ENCODE measurements around the gene B3GNT8. TPM values are rescaled to one million over a fixed set of nuclear protein-coding genes. Genes with fewer than 3 reads are reported as not detected.
"Not testable (repeated sequence)": the region's sequence is repeated elsewhere in the genome, so short reads cannot be mapped to it uniquely, and the experiment has no call there.

B3GNT8 gene
- total RNA-seq, 8 experiments from 2014 or later: 0.50 to 3.1 (median 1.4) TPM

- Histone ChIP-seq H3K4me1 (replicated peaks in 1 of 2) (peaks cover 4 to 5% of the 10 kb centered on the region in 2 donors), H3K4me3 (no peak overlapping the region), H3K27ac (no peak overlapping the region)
- WGBS, 10 experiments: 27 to 100% (median 83%) methylated on average over 1 to 7 of the region's 12 CpGs; no CpG with 5 or more reads in 2 of the 10 experiments
- no peak for ATAC-seq (replicated peaks in 6 of 8)
- in situ Hi-C loops (cut with MboI; ENCODE audit: low pct_unique_long_range_greater_than_20kb in 2 of 9, low sequenced_read_pairs in 9 of 9, unreplicated experiment in 9 of 9): no loop called here
Observed at GRCh38 chr19:41392775-41393174, 34.4 kb downstream of the B3GNT8 start.

GRCh38 chr19:41391618-41392017, 35.6 kb downstream of the B3GNT8 start:
- H3K27ac ChIP-seq: no peak overlapping the region
- in situ Hi-C loops (cut with MboI; ENCODE audit: low pct_unique_long_range_greater_than_20kb in 2 of 9, low sequenced_read_pairs in 9 of 9, unreplicated experiment in 9 of 9): no loop called here
- peaks cover 4 to 5% of the 10 kb centered on the region in 2 donors for H3K4me1 ChIP-seq (replicated peaks in 1 of 2)
- ATAC-seq (replicated peaks in 6 of 8): no peak
- H3K4me3 ChIP-seq: no peak overlapping the region
- WGBS, 10 experiments: 33 to 100% (median 93%) methylated on average over 1 to 8 of the region's 11 CpGs; no CpG with 5 or more reads in 5 of the 10 experiments

GRCh38 chr19:41386442-41386841, 40.7 kb downstream of the B3GNT8 start:
- Histone ChIP-seq H3K27ac (no peak overlapping the region), H3K4me1 (replicated peaks in 1 of 2) (no peaks in the 10 kb centered on the region), H3K4me3 (no peak overlapping the region)
- 81 to 100% (median 93%) methylated on average over 3 to 6 of the region's 13 CpGs; no CpG with 5 or more reads in 7 of the 10 experiments for WGBS, 10 experiments
- ATAC-seq (replicated peaks in 6 of 8): peak in 1 of 8 experiments; percentile 82
- in situ Hi-C loops (cut with MboI; ENCODE audit: low pct_unique_long_range_greater_than_20kb in 2 of 9, low sequenced_read_pairs in 9 of 9, unreplicated experiment in 9 of 9): no loop called here

GRCh38 chr19:41384351-41384750, 42.8 kb downstream of the B3GNT8 start:
- WGBS, 10 experiments: 83 to 100% (median 83%) methylated on average over 1 to 4 of the region's 5 CpGs; no CpG with 5 or more reads in 7 of the 10 experiments
- ATAC-seq (replicated peaks in 6 of 8): no peak
- H3K4me3 ChIP-seq: no peak overlapping the region
- in situ Hi-C loops (cut with MboI; ENCODE audit: low pct_unique_long_range_greater_than_20kb in 2 of 9, low sequenced_read_pairs in 9 of 9, unreplicated experiment in 9 of 9): no loop called here
- no peak overlapping the region for H3K27ac ChIP-seq
- H3K4me1 ChIP-seq (replicated peaks in 1 of 2): no peaks in the 10 kb centered on the region

- in situ Hi-C loops (cut with MboI; ENCODE audit: low pct_unique_long_range_greater_than_20kb in 2 of 9, low sequenced_read_pairs in 9 of 9, unreplicated experiment in 9 of 9); H3K4me3 ChIP-seq; H3K4me1 ChIP-seq (replicated peaks in 1 of 2); ATAC-seq (replicated peaks in 6 of 8); H3K27ac ChIP-seq: not testable (repeated sequence)
- WGBS, 10 experiments: 80 to 100% (median 94%) methylated on average over 1 to 5 of the region's 8 CpGs; no CpG with 5 or more reads in 3 of the 10 experiments
Observed at GRCh38 chr19:41381536-41381935, 45.6 kb downstream of the B3GNT8 start.

GRCh38 chr19:41377977-41378709, 49.0 kb downstream of the B3GNT8 start:
- 10 to 100% (median 80%) methylated on average over 1 to 2 of the region's 9 CpGs; no CpG with 5 or more reads in 5 of the 10 experiments for WGBS, 10 experiments
- no peak overlapping the region for H3K27ac ChIP-seq
- peak in 1 of 8 experiments; percentile 3 for ATAC-seq (replicated peaks in 6 of 8)
- in situ Hi-C loops (cut with MboI; ENCODE audit: low pct_unique_long_range_greater_than_20kb in 2 of 9, low sequenced_read_pairs in 9 of 9, unreplicated experiment in 9 of 9): no loop called here
- no peaks in the 10 kb centered on the region for H3K4me1 ChIP-seq (replicated peaks in 1 of 2)
- H3K4me3 ChIP-seq: no peak overlapping the region

- 71 to 100% (median 80%) methylated on average over 1 to 4 of the region's 8 CpGs; no CpG with 5 or more reads in 7 of the 10 experiments for WGBS, 10 experiments
- in situ Hi-C loops (cut with MboI; ENCODE audit: low pct_unique_long_range_greater_than_20kb in 2 of 9, low sequenced_read_pairs in 9 of 9, unreplicated experiment in 9 of 9): no loop called here
- Histone ChIP-seq H3K27ac (no peak overlapping the region), H3K4me3 (peak overlapping the region; percentile 29 to 56 (median 40)), H3K4me1 (replicated peaks in 1 of 2) (no peaks in the 10 kb centered on the region)
- peak in 3 of 8 experiments; percentile 3 to 12 (median 10) for ATAC-seq (replicated peaks in 6 of 8)
Observed at GRCh38 chr19:41376998-41377365, 50.2 kb downstream of the B3GNT8 start.

- H3K27ac ChIP-seq: peak within 1 kb of the TSS in 1 of 2 donors; percentile 66
- peak; percentile 12 to 89 (median 76) for ATAC-seq (replicated peaks in 6 of 8)
- H3K4me1 ChIP-seq (replicated peaks in 1 of 2): no peaks in the 10 kb centered on the region
- 0 to 8% (median 0%) methylated on average over 1 to 18 of the region's 47 CpGs; no CpG with 5 or more reads in 3 of the 10 experiments for WGBS, 10 experiments
- peak within 1 kb of the TSS; percentile 29 to 56 (median 40) for H3K4me3 ChIP-seq
- in situ Hi-C loops (cut with MboI; ENCODE audit: low pct_unique_long_range_greater_than_20kb in 2 of 9, low sequenced_read_pairs in 9 of 9, unreplicated experiment in 9 of 9): no loop called here
Observed at GRCh38 chr19:41376241-41376997, 50.8 kb downstream of the B3GNT8 start, which contains the start of gene TMEM91. Gene TMEM91, plus strand, starts transcription at chr19:41376533. Its CDS starts 1,777 bp downstream, at chr19:41378310.

Other genes with a start within 250 kb of the B3GNT8 start
- gene CYP2S1, start 234.2 kb downstream of the B3GNT8 start, total RNA-seq: 1 to 10 TPM in 2 of 8 experiments, under 1 TPM in 5, not detected in 1; 0.13 to 2.2 (median 1.00) TPM
- gene AXL, start 208.2 kb downstream of the B3GNT8 start, total RNA-seq: 10 to 100 TPM in 2 of 8 experiments, 1 to 10 TPM in 4, under 1 TPM in 2; 0.55 to 20.8 (median 4.9) TPM
- gene HNRNPUL1, start 163.0 kb downstream of the B3GNT8 start, total RNA-seq: 100 to 1,000 TPM in 6 of 8 experiments, 10 to 100 TPM in 2; 79.3 to 196 (median 113) TPM
- 10 to 100 TPM in 3 of 8 experiments, 1 to 10 TPM in 5; 6.6 to 25.0 (median 9.7) TPM for gene CCDC97, start 117.2 kb downstream of the B3GNT8 start, total RNA-seq
- 10 to 100 TPM in 3 of 8 experiments, 1 to 10 TPM in 4, under 1 TPM in 1; 0.71 to 42.7 (median 4.8) TPM for gene TGFB1, start 73.5 kb downstream of the B3GNT8 start, total RNA-seq
- gene B9D2, start 63.2 kb downstream of the B3GNT8 start, total RNA-seq: 10 to 100 TPM in 2 of 8 experiments, 1 to 10 TPM in 6; 4.6 to 15.3 (median 6.3) TPM
- gene TMEM91, start 50.8 kb downstream of the B3GNT8 start, total RNA-seq: 10 to 100 TPM in 2 of 8 experiments, 1 to 10 TPM in 6; 4.8 to 17.6 (median 6.4) TPM
- 10 to 100 TPM; 14.9 to 61.8 (median 35.6) TPM for gene EXOSC5, start 30.0 kb downstream of the B3GNT8 start, total RNA-seq
- 10 to 100 TPM; 17.8 to 46.4 (median 35.4) TPM for gene BCKDHA, start 29.6 kb downstream of the B3GNT8 start, total RNA-seq
- gene DMAC2, start 12.5 kb upstream of the B3GNT8 start, total RNA-seq: 10 to 100 TPM; 26.5 to 47.4 (median 33.7) TPM
- under 1 TPM in 3 of 8 experiments, not detected in 5; 0.21 to 0.62 (median 0.37) TPM for gene ERICH4, start 15.8 kb upstream of the B3GNT8 start, total RNA-seq
- 1 to 10 TPM in 1 of 8 experiments, under 1 TPM in 1, not detected in 6; 0.14 to 1.3 TPM for gene CEACAM21, start 148.8 kb upstream of the B3GNT8 start, total RNA-seq
- under 1 TPM in 2 of 8 experiments, not detected in 6; 0.31 to 0.47 TPM for gene CEACAM4, start 199.7 kb upstream of the B3GNT8 start, total RNA-seq

Measured in motor neuron (in vitro differentiated cells).